NOMO-1 treated with DMSO at 0.1 percent for 48 hours (cell line): ENCODE measurements around the gene CALM3.
A peak's percentile ranks its signal among the peaks of the same experiment; 100 is the strongest.

Experiments
- DNase-seq: peaks from one replicate; lab custom pipeline; 2025; ENCODE audit not compliant: unreplicated experiment; lab: John Stamatoyannopoulos, UW

Gene CALM3

GRCh38 chr19:46634656-46635218 is 33.6 kb downstream of the CALM3 start:
- no peak for DNase-seq

DNA sequence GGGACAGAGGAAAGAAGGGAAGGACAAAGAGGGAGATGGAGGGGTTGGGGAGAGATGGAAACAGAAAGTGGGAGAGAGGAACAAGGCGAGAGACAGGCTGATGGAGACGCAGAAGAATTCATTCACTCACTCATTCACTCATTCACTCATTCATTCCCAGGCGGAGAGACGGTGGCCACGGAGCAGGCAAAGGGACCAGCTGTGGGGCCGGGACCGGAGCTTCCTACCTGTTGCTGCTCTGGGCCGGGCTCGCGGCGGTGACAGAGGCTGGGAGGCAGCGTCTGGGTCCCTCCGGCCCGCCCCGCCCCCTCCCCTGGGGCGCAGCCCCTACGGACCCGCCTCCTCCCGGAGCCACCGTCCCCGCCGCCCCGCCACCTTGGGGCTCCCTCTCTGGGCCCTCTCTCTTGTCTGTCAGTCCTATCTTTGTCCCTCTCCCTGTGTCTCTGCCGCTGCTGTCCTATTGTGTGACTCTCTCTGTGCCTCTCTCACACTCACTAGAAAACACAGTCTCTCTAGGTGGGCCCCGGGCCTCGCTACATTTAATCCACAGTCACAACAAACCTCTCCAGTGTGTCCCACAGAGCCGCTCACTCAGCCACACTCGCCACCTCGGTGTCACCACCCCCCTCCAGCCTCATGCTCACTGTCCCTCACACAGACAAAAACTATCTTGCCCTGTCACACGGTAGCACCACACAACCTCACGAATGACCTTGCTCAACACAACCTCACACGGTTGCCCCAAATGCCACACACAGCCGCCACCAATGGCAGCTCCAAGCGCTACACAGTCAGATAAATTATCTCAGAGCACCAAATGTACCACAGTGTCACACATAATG is 35.0 kb downstream of the CALM3 start, which contains the start of gene GNG8:
TSS of gene GNG8 (minus strand) at position 283 of the 842 bp plus-strand sequence. CDS start 1,520 bp downstream, outside the sequence.
- no peak for DNase-seq

- DNase-seq = no peak
These were observed 36.1 kb downstream of the CALM3 start for GRCh38 chr19:46637224-46637623.

GRCh38 chr19:46639358-46640182 is 38.4 kb downstream of the CALM3 start:
- peak; percentile 50 for DNase-seq

DNA sequence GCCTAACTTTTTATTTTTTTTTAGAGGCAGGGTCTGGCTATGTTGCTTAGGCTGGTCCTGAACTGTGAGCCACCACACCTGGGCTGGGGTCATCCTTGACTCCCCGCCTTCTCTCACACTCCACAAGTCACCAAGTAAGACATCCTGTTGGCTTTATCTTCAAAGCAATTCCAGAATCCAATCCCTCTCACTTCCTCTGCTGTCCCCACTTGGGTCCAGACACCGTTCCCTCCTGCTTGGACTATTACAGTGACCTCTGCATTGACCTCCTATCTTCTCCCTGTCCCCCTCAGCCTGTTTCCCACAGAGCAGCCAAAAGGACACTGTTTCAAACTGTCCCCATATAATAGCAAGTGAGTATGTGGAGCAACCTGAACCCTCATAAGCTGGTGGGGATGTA is 39.5 kb downstream of the CALM3 start:
- no peak for DNase-seq

GRCh38 chr19:46644720-46645119 is 43.6 kb downstream of the CALM3 start:
- DNase-seq = no peak

DNA sequence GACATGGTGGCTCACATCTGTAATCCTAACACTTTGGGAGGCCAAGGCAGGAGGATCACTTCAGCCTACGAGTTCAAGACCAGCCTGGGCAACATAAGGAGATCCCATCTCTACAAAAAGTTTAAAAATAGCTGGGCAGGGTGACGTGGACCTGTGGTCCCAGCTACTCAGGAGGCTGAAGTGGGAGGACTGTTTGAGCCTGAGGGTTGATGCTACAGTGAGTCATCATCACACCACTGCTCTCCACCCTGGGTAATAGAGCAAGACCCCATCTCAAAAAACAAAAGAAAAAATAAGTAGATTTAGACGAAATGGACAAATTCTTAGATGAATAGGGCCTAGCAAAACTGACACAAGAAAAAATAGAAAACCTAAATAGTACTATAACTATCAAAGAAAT is 45.3 kb downstream of the CALM3 start:
- no peak for DNase-seq

DNA sequence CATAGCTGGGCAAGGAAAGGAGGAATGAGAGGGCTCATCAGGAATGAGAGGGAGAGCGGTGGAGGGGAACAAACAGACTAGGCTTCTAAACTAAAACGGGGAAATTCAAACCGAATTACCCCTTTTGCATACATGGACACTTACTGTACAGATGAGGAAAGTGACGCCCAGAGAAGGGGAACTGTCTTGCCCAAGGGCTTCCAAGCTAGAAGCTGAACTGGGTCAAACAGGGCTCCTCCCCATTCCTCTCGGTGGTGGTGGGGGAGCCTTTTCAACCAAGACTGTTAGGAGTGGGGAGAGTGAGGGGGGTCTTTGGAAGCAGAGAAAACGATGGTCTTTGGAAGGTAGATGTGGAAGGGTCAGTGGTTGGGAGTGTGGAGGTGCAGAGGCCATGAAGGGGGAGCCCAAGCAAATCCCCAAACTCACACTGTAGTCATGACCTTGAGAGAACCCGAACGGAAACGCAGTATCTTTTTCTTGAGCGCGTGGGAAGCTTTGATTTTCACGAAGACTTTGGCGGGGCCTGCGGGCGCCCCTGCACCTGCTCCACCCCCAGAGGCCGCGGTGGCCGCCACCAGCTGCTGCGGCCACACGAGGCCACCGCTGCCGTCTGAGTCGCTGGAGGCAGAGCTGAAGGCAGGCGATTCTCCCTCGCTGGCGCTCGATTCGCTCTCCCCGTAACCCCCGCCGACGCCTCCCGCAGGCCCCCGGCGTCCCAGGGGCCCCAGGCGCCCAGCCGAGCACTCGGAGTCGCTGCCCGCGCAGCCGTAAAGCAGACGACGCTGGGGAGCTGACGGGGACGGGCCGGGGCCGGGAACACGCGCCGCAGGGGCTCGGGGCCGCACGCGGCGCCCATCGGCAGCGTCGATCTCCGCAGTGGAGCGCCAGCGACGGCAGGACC is 47.2 kb downstream of the CALM3 start:
- peak; percentile 27 for DNase-seq

DNA sequence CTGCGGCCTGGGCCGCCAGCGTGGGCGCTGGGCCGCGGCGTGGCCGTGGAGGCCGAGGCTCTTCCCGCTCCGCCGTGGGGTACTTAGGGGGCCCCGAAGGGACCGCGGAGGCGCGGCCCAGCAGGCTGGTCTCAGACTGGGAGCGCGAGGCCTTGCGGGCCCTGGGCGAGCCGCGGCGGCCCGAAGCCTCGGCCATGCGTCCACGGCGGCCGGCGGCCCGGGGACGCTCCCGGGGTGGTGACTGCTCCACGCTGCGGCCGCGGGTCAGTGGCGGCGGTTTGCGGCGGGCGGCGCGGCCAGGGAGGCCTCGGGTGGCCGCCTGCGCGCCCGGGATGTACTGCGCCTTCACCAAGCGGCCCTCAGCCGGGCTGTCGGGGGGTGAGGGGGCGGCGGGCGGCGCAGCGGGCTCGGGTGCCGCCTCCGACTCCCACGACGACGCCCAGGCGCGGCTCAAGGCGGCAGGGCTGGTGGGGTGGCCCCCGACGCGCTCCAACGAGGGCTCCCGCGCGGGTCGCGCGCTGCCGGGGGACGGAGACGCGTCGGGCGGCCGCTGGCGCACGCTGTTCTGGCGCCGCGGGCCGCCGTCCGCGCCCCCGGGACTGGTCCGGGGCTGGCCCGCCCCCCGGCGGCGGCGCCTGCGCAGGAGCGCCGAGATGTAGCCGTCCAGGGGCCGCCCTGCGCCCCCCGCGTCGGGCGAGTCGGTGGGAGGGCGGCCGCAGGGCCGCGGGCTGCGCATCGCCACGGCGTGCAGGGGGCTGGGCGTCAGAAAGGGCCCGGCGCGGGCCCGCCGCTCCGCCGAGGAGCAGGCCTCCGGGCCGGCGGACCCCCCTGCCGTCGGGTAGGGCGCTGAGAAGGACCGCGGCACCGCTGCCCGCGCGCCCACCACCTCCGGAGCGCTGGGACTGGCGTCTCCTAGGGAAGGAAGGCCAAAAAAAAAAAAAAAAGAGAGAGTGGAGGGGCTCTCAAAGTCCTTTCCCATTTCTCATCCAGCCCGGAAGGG is 48.1 kb downstream of the CALM3 start:
- no peak for DNase-seq

- no peak for DNase-seq
These were observed 49.3 kb downstream of the CALM3 start for GRCh38 chr19:46650445-46650844.

GRCh38 chr19:46654621-46655152 is 53.6 kb downstream of the CALM3 start:
- peak; percentile 47 for DNase-seq

DNA sequence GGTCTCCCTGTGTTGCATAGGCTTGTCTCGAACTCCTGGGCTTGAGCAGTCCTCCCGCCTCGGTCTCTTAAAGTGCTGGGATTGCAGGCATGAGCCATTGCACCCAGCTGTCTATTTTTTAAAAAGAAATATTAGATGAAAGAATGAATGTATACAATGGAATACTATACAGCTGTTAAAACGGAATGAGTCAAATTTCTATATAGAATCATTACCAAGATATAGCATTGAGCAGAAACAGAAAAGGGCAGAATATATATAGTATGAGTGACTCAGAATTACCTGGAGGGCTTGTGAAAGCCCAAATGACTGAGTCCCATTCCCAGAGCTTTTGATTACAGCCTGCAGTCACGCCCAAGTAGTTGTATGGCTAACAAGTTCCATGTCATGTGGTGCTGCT is 55.4 kb downstream of the CALM3 start:
- DNase-seq = no peak

GRCh38 chr19:46659151-46660007 is 58.2 kb downstream of the CALM3 start:
- no peak for DNase-seq

- DNase-seq = no peak
These were observed 58.9 kb downstream of the CALM3 start for GRCh38 chr19:46660008-46660517.
